ENCODE results near the gene SLC2A1.

DNA sequence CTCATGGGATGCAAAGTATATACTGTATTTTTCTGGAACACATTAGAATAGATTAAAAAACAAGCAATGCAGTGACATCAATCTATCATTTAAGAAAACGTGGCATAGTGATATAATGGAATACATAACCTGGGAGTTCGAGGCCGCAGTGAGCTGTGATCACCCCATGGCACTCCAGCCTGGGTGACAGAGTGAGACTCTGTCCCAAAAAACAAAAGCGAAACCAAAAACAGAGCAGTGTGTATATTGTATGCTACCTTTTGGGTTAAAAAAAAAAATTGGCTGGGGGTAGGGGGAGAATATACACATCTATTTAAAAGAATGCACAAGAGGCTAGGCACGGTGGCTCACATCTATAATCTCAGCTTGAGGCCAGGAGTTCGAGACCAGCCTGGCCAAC lies 13.5 kb downstream of the SLC2A1 start:
- TF ChIP-seq, protein P1, sequence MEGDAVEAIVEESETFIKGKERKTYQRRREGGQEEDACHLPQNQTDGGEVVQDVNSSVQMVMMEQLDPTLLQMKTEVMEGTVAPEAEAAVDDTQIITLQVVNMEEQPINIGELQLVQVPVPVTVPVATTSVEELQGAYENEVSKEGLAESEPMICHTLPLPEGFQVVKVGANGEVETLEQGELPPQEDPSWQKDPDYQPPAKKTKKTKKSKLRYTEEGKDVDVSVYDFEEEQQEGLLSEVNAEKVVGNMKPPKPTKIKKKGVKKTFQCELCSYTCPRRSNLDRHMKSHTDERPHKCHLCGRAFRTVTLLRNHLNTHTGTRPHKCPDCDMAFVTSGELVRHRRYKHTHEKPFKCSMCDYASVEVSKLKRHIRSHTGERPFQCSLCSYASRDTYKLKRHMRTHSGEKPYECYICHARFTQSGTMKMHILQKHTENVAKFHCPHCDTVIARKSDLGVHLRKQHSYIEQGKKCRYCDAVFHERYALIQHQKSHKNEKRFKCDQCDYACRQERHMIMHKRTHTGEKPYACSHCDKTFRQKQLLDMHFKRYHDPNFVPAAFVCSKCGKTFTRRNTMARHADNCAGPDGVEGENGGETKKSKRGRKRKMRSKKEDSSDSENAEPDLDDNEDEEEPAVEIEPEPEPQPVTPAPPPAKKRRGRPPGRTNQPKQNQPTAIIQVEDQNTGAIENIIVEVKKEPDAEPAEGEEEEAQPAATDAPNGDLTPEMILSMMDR (IDR thresholded peaks at IDR 0.05), result no peak
- TF ChIP-seq POLR2A (IDR thresholded peaks at IDR 0.05) (no peak), POLR2AphosphoS5 (IDR thresholded peaks at IDR 0.05) (no peak)
